ENCODE results near the gene MELTF.

MELTF gene

GRCh38 chr3:196968233-196969133 is 61.1 kb downstream of the MELTF start, which contains the start of gene PIGZ:
PIGZ (minus strand) TSS chr3:196968833; CDS start chr3:196952031, 16,802 bp downstream.
- no peak for DNase-seq (ENCODE audit: low read depth)

GRCh38 chr3:196967412-196968232 is 62.0 kb downstream of the MELTF start:
- DNase-seq (ENCODE audit: low read depth), result no peak

- no peak for DNase-seq (ENCODE audit: low read depth)
Measured at GRCh38 chr3:196966526-196967401, 62.9 kb downstream of the MELTF start.

GRCh38 chr3:196965804-196966173 is 63.8 kb downstream of the MELTF start:
- DNase-seq (ENCODE audit: low read depth), result no peak

GRCh38 chr3:196965112-196965803 is 64.4 kb downstream of the MELTF start:
- DNase-seq (ENCODE audit: low read depth), result no peak

GRCh38 chr3:196963631-196963953 is 66.0 kb downstream of the MELTF start:
- no peak for DNase-seq (ENCODE audit: low read depth)

- DNase-seq (ENCODE audit: low read depth), result no peak
Measured at GRCh38 chr3:196962930-196963630, 66.5 kb downstream of the MELTF start.

GRCh38 chr3:196962108-196962929 is 67.3 kb downstream of the MELTF start:
- no peak for DNase-seq (ENCODE audit: low read depth)

GRCh38 chr3:196954832-196955231 is 74.8 kb downstream of the MELTF start:
- DNase-seq (ENCODE audit: low read depth), result no peak
